ENCODE measurements around the gene PTPN6. TPM values are rescaled to one million over a fixed set of nuclear protein-coding genes. Genes with fewer than 3 reads are reported as not detected.
A peak's percentile ranks its signal among the peaks of the same experiment; 100 is the strongest.

The PTPN6 gene
- total and polyA plus RNA-seq, 2 of the 4 experiments (the other 2 are of a cell fraction), result under 0.01 to 0.14 TPM

- no peak overlapping the region for H3K23ac ChIP-seq (ENCODE audit: low read depth, low read length)
- H2AK9ac ChIP-seq (replicated peaks; ENCODE audit: low read depth, low read length, poor library complexity), result no peak overlapping the region
- peaks cover 5% of the 10 kb centered on the region; the same call in 1 of the 2 replicates for H3K4me1 ChIP-seq (ENCODE audit: control insufficient read depth, insufficient read depth, low read length)
- no peak overlapping the region for H3K4ac ChIP-seq (ENCODE audit: low read depth, low read length)
- no peaks in the 10 kb centered on the region for H3K27me3 ChIP-seq (ENCODE audit: control insufficient read depth, insufficient read depth, low read length)
- H3K9me3 ChIP-seq (ENCODE audit: control insufficient read depth, insufficient read depth, low read length), result no peaks in the 10 kb centered on the region
- no peak overlapping the region for H2BK5ac ChIP-seq (ENCODE audit: low read depth, low read length, poor library complexity, severe bottlenecking)
- H2BK120ac ChIP-seq (ENCODE audit: low read depth, low read length), result no peak overlapping the region
- in situ Hi-C loops (cut with MboI; ENCODE audit: low sequenced_read_pairs) (no loop called here), dilution Hi-C loops (cut with HindIII; ENCODE audit: low sequenced_read_pairs, unreplicated experiment) (no loop called here), intact Hi-C loops (cut with micrococcal nuclease) (no loop called here)
- no peaks in the 10 kb centered on the region for H4K20me1 ChIP-seq (ENCODE audit: insufficient read depth, low read length)
- no peak overlapping the region for H3K4me2 ChIP-seq (ENCODE audit: low read depth, low read length)
- no TSS peak for BruUV-seq (replicated peaks)
- no peak overlapping the region for H3K18ac ChIP-seq (ENCODE audit: low read depth, low read length)
- H3K56ac ChIP-seq (ENCODE audit: extremely low read depth, insufficient read depth, low read length), result no peak overlapping the region
- H4K8ac ChIP-seq (ENCODE audit: low read depth in 2 of 2, low read length in 2 of 2), result no peak overlapping the region
- no peak overlapping the region for H2AK5ac ChIP-seq (ENCODE audit: low read depth, low read length)
- H2BK20ac ChIP-seq (ENCODE audit: low read depth, low read length), result no peak overlapping the region
- H4K5ac ChIP-seq (ENCODE audit: low read depth, low read length), result no peak overlapping the region
- H3K9me1 ChIP-seq (ENCODE audit: insufficient read depth, low read length), result no peaks in the 10 kb centered on the region
- no peak overlapping the region for H3K14ac ChIP-seq (replicated peaks; ENCODE audit: low read depth, low read length)
- H3K9ac ChIP-seq (ENCODE audit: low read depth, low read length), result no peak overlapping the region
- no peak overlapping the region for H4K91ac ChIP-seq (ENCODE audit: insufficient read depth, low read depth, low read length)
- WGBS, 2 experiments (ENCODE audit: extremely low coverage in 2 of 2, insufficient read length in 1 of 2), result 93% methylated on average over 5 of the region's 10 CpGs; no CpG with 5 or more reads in 1 of the 2 experiments
- ChIA-PET CTCF (no interaction called here), POLR2A (ENCODE audit: unreplicated experiment) (no interaction called here)
- H3K79me1 ChIP-seq (ENCODE audit: low read depth in 1 of 2, low read length in 2 of 2), result no peaks in the 10 kb centered on the region
- ATAC-seq (ENCODE audit: low read depth), result no peak
- TF ChIP-seq SMC3 (IDR thresholded peaks at IDR 0.05; ENCODE audit: low read depth, low read length) (no peak), MXI1 (IDR thresholded peaks at IDR 0.05; ENCODE audit: borderline replicate concordance, low read depth, low read length) (no peak), RCOR1 (IDR thresholded peaks at IDR 0.05; ENCODE audit: insufficient replicate concordance, low read length) (no peak), MAFK (IDR thresholded peaks at IDR 0.05; ENCODE audit: low read depth, low read length) (no peak), MAZ (IDR thresholded peaks at IDR 0.05; ENCODE audit: borderline replicate concordance, low read depth, low read length) (no peak), RAD21 (IDR thresholded peaks at IDR 0.05; ENCODE audit: low read length) (no peak)
- no peak overlapping the region for H3K4me3 ChIP-seq (ENCODE audit: insufficient read depth, low read depth, low read length)
- peak overlapping the region; percentile 23 for H2AFZ ChIP-seq (replicated peaks; ENCODE audit: low read length, poor library complexity)
- no peak overlapping the region for H3K27ac ChIP-seq (ENCODE audit: insufficient read depth, low read length)
- no peak overlapping the region for H2BK15ac ChIP-seq (ENCODE audit: low read depth, low read length)
- H3K36me3 ChIP-seq (ENCODE audit: control insufficient read depth, insufficient read depth, low read length), result no peaks in the 10 kb centered on the region
- DNase-seq, result no peak
Measured at GRCh38 chr12:6958609-6959057, 7.5 kb downstream of the PTPN6 start.
